ENCODE data around the gene RND2.

GRCh38 chr17:43011728-43012472, 13.1 kb upstream of the RND2 start:
- no peak for TF ChIP-seq CTCF (conservative IDR thresholded peaks at IDR 0.05)
- no peak for TF ChIP-seq ZFX (IDR thresholded peaks at IDR 0.05)
